PFSK-1 (cell line): Measurements from ENCODE around the gene PASK.

Source experiments
- POLR2AphosphoS5 ChIP-seq: IDR thresholded peaks from 2 replicates; pipeline ENCODE4 v1.6.1; 2012; ENCODE audit warnings: low read depth, mild to moderate bottlenecking, control low read depth, low read length, moderate library complexity
- REST ChIP-seq, 2 experiments: IDR thresholded peaks; 2 replicates each; pipeline versions ENCODE4 v1.6.1 to v1.8.0; 2011 to 2012; ENCODE audit warnings: low read depth in 2 of 2, low read length in 2 of 2, control low read depth in 1 of 2, inconsistent platforms in 1 of 2, mild to moderate bottlenecking in 1 of 2, moderate library complexity in 1 of 2; ENCODE audit not compliant: insufficient read depth in 1 of 2
- SIN3A ChIP-seq: IDR thresholded peaks from 2 replicates; pipeline ENCODE4 v1.6.1; 2012; ENCODE audit warnings: mild to moderate bottlenecking, low read length, moderate library complexity, borderline replicate concordance; ENCODE audit not compliant: insufficient read depth
- TAF1 ChIP-seq: IDR thresholded peaks from 2 replicates; pipeline ENCODE4 v1.6.1; 2012; ENCODE audit warnings: low read length, control low read depth, borderline replicate concordance; ENCODE audit not compliant: insufficient read depth

GRCh38 chr2:241069821-241070281 is 79.4 kb downstream of the PASK start:
- TF ChIP-seq SIN3A (no peak), POLR2AphosphoS5 (no peak), REST (IDR thresholded peaks at IDR 0.05; ENCODE audit: insufficient read depth in 1 of 2, low read depth in 2 of 2, low read length in 2 of 2) (no peak), TAF1 (no peak)
